ENCODE measurements around the gene ANKRD50. TPM values are rescaled to one million over a fixed set of nuclear protein-coding genes. Genes with fewer than 3 reads are reported as not detected.
A peak's percentile ranks its signal among the peaks of the same experiment; 100 is the strongest.

Gene ANKRD50
- total and polyA plus RNA-seq, 2 of the 4 experiments (the other 2 are of a cell fraction), result 8.1 to 35.3 TPM

GRCh38 chr4:124640022-124640730 lies 72.4 kb downstream of the ANKRD50 start:
- in situ Hi-C loops (cut with MboI; ENCODE audit: low sequenced_read_pairs), result no loop called here
- whole genome bisulfite sequencing, 2 experiments (ENCODE audit: extremely low coverage in 2 of 2, insufficient read length in 1 of 2), result no CpG with 5 or more reads among the region's 3 CpGs
- Histone ChIP-seq H2AK9ac (replicated peaks; ENCODE audit: low read depth, low read length, poor library complexity) (no peak overlapping the region), H2AFZ (replicated peaks; ENCODE audit: low read length, poor library complexity) (no peak overlapping the region), H3K4ac (ENCODE audit: low read depth, low read length) (no peak overlapping the region), H3K56ac (ENCODE audit: extremely low read depth, insufficient read depth, low read length) (no peak overlapping the region), H3K9me1 (ENCODE audit: insufficient read depth, low read length) (no peaks in the 10 kb centered on the region), H3K4me1 (ENCODE audit: control insufficient read depth, insufficient read depth, low read length) (no peaks in the 10 kb centered on the region), H2AK5ac (ENCODE audit: low read depth, low read length) (no peak overlapping the region), H2BK15ac (ENCODE audit: low read depth, low read length) (no peak overlapping the region), H4K8ac (ENCODE audit: low read depth in 2 of 2, low read length in 2 of 2) (no peak overlapping the region), H3K36me3 (ENCODE audit: control insufficient read depth, insufficient read depth, low read length) (no peaks in the 10 kb centered on the region), H3K9me3 (ENCODE audit: control insufficient read depth, insufficient read depth, low read length) (no peaks in the 10 kb centered on the region), H4K5ac (ENCODE audit: low read depth, low read length) (no peak overlapping the region), H4K20me1 (ENCODE audit: insufficient read depth, low read length) (no peaks in the 10 kb centered on the region), H2BK120ac (ENCODE audit: low read depth, low read length) (no peak overlapping the region), H3K18ac (ENCODE audit: low read depth, low read length) (no peak overlapping the region), H3K4me2 (ENCODE audit: low read depth, low read length) (no peak overlapping the region), H3K79me1 (ENCODE audit: low read depth in 1 of 2, low read length in 2 of 2) (no peaks in the 10 kb centered on the region), H4K91ac (ENCODE audit: insufficient read depth, low read depth, low read length) (no peak overlapping the region), H3K23ac (ENCODE audit: low read depth, low read length) (no peak overlapping the region), H3K9ac (ENCODE audit: low read depth, low read length) (no peak overlapping the region), H3K27ac (ENCODE audit: insufficient read depth, low read length) (no peak overlapping the region), H3K27me3 (ENCODE audit: control insufficient read depth, insufficient read depth, low read length) (no peaks in the 10 kb centered on the region), H3K4me3 (ENCODE audit: insufficient read depth, low read depth, low read length) (no peak overlapping the region), H2BK20ac (ENCODE audit: low read depth, low read length) (no peak overlapping the region), H2BK5ac (ENCODE audit: low read depth, low read length, poor library complexity, severe bottlenecking) (no peak overlapping the region), H3K14ac (replicated peaks; ENCODE audit: low read depth, low read length) (no peak overlapping the region)
- DNase-seq (peak; percentile 90), ATAC-seq (ENCODE audit: low read depth) (no peak)
- dilution Hi-C loops (cut with HindIII; ENCODE audit: low sequenced_read_pairs, unreplicated experiment), result no loop called here
- intact Hi-C loops (cut with micrococcal nuclease), result loop anchor here (10.0 kb wide), 1 partner anchor 305 kb away; no protein-coding TSS in a partner anchor
- BruUV-seq (replicated peaks), result no TSS peak
- TF ChIP-seq USF2 (IDR thresholded peaks at IDR 0.05; ENCODE audit: low read depth, low read length), result no peak
- peak; percentile 61; the same call in 1 of the 2 replicates for TF ChIP-seq FOS (IDR thresholded peaks at IDR 0.05; ENCODE audit: low read depth, low read length)
- peak; percentile 71 for TF ChIP-seq CEBPB (IDR thresholded peaks at IDR 0.05; ENCODE audit: low read depth, low read length)
- TF ChIP-seq MAZ (IDR thresholded peaks at IDR 0.05; ENCODE audit: borderline replicate concordance, low read depth, low read length), result no peak
- no peak for TF ChIP-seq MAFK (IDR thresholded peaks at IDR 0.05; ENCODE audit: low read depth, low read length)
- TF ChIP-seq RFX5 (IDR thresholded peaks at IDR 0.05; ENCODE audit: low read depth, low read length), result no peak
- CTCF ChIA-PET, result interaction anchor here (0.6 kb wide), 2 partner anchors 8 to 131 kb away, joined by 4 read pairs; no protein-coding TSS in a partner anchor
- POLR2A ChIA-PET (ENCODE audit: unreplicated experiment), result no interaction called here

Measured in IMR-90 (cell line).